NCI-H1092 (cell line): ENCODE data around the gene RC3H2.
"Not testable (repeated sequence)": the region's sequence is repeated elsewhere in the genome, so short reads cannot be mapped to it uniquely, and the experiment has no call there.

ENCODE experiments used
- DNase-seq: peaks from one replicate; lab custom pipeline; 2025; lab: John Stamatoyannopoulos, UW

The RC3H2 gene

DNA sequence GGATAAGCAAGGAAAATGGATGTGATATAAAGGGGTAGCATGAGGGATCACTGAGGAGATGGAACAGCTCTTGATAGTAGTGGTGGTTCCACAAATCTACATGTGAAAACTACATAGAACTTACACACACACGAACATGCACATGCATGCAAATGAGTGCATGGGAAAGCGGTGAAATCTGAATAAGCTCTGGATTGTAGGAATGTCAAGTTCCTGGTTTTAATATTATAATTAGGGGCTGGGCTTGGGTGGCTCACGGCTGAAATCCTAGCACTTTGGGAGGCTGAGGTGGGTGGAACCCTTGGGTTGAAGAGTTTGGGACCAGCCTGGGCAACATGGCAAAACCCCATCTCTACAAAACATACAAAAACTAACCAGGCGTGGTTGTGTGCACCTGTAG, 63.7 kb downstream of the RC3H2 start:
- DNase-seq = no peak

- not testable (repeated sequence) for DNase-seq
These were observed 66.7 kb downstream of the RC3H2 start for GRCh38 chr9:122838441-122838840.

- DNase-seq = no peak
These were observed 67.8 kb downstream of the RC3H2 start for GRCh38 chr9:122837266-122837850.

DNA sequence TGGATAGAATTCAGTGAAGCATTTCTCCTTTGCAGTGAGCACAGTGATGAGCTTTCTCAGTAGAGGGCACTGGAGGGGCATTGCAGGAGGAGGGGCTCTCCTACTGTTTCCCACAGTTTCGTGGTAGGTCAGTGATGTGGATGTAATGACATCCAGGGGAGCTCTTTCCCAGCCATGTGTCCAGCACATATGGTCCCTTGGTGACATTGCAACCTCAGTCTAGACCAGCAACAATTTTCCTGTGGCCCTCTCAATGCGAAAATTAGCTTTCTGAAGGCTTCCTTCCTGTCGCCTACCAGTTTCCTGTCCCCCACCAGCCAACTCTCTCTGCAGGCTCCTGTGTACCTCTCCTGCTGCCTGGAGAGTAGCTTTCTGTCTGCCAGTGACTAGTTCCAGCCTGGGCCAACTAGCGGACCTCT, 69.8 kb downstream of the RC3H2 start:
- no peak for DNase-seq

GRCh38 chr9:122832194-122832593, 73.0 kb downstream of the RC3H2 start:
- DNase-seq = no peak

DNA sequence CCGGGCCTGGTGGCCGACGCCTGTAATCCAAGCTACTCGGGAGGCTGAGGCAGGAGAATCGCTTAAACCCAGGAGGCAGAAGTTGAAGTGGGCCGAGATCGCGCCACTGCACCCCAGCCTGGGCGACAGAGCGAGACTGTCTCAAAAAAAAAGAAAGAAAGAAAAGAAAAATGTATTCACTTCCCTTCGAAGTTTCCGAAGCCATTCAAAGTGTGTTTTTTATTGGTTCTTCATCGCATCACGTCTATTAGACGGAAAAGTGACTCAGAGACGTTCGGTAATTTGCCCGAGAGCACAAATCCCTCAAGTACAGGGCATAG, 76.2 kb downstream of the RC3H2 start:
- DNase-seq = not testable (repeated sequence)

DNA sequence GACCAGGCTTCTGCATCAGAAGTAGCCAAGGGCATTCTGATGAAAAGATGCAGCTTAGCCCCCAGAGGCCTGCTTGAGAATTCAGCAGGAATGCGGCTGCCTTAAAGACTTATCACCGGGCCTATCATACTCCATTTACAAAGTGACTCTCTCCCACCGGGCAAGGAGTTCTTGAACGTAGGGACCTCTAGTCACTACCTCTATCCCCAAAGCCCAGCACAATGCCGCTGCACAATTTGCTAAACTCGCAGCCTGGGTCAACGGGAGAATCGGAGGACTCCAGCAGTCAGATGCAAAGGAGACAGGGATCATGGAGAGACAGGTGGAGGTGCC, 77.4 kb downstream of the RC3H2 start:
- DNase-seq = no peak

GRCh38 chr9:122822938-122823337, 82.2 kb downstream of the RC3H2 start:
- no peak for DNase-seq

DNA sequence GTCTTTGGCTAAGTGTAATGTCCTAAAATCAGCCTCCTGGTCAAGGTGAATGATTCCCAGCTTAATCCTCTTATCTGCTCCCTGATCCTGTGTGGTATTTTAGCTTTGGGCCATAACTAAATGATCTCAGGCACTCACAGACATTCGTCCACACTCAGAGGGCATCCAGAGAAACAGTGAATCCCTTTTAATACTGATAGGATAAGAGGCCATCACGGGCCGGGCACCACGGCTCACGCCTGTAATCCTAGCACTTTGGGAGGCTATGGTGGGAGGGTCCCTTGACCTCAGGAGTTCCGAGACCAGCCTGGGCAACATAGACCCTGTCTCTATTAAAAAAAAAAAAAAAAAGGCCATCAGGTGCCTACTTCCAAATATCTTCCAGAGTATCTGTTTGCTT, 83.1 kb downstream of the RC3H2 start:
- no peak for DNase-seq

GRCh38 chr9:122821278-122821943, 83.7 kb downstream of the RC3H2 start:
- no peak for DNase-seq

- no peak for DNase-seq
These were observed 84.7 kb downstream of the RC3H2 start for GRCh38 chr9:122820490-122820845.

DNA sequence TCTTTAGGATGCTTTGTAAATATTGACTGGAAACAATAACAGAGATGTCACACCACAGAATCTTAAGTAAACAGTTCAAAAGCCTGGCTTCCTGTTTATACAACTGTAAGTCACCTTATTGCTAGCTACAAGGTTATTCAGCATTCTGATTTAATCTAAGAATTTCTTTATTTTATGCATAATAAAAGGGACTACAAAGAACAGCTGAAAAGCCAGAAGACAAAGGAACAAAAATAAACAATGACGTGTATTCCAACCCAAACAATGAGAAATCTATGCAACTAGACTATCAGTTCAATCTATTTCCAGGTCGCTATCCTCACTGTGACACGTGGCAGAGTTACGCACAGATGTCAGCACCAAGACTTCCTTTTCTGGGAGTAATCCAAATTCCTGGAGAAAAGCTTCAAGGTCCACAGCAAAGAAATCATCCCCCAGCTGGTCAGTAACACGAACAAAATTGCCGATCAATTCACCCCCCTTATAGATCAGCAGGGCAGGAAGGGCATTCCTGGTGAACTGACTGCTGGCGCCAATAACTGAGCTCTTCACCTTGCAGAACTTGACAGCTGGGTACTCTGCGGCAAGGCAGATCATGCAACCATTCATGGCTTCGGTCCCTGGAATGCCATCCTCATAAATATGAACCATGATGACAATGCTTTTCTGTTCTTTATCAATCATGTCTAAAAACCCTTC, 85.2 kb downstream of the RC3H2 start:
- no peak for DNase-seq

DNA sequence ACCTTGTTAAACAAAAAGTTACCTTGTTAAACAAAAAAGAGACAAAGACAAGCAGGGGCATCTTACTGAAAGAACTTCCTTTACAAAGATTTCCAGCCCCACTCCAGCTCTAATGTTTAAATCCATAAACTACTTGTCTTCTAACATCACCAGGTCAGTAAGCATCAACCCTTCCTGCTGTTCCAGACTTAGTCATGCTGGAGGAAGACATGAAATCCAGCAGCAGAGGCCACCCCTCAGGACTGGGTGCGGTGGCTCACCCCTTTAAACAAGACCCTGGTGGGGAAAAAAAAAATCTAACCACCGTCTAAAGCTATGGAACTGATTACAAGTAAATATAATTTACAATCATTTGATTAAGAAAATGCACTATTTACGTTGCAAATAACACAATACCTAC, 85.8 kb downstream of the RC3H2 start:
- no peak for DNase-seq

DNA sequence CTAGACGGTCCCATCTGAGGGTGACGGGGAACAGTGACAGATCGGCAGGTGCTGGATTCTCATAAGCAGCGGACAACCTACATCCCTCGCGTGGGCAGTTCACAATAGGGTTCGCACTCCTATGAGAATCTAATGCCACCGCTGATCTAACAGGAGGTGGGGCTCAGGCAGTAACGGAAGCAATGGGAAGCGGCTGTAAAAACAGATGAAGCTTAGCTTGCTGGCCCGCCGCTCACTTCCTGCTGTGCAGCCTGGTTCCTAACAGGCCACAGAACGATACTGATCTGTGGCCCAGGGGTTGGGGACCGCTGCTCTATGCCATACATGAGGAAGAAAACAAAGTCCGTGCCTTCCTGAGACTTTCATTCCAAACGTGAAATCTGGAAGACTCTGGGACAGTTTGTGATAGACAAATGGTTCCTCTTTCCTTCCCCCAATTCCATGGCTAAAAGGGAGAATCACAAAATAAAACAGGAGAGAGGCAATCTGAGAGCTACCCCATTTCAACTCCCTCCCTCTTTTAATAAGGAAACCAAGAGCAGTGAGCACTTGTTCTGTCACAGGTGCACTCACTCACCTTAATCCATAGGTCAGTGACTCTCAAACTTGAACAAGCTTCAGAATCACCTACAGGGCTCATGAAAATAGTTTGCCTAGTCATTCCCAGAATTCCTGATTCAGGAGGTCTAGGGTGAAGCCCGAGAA, 88.8 kb downstream of the RC3H2 start:
- DNase-seq = no peak

- DNase-seq = no peak
These were observed 89.6 kb downstream of the RC3H2 start for GRCh38 chr9:122815544-122815943.

GRCh38 chr9:122814545-122814944, 90.6 kb downstream of the RC3H2 start:
- DNase-seq = no peak

GRCh38 chr9:122812736-122813135, 92.4 kb downstream of the RC3H2 start:
- no peak for DNase-seq

DNA sequence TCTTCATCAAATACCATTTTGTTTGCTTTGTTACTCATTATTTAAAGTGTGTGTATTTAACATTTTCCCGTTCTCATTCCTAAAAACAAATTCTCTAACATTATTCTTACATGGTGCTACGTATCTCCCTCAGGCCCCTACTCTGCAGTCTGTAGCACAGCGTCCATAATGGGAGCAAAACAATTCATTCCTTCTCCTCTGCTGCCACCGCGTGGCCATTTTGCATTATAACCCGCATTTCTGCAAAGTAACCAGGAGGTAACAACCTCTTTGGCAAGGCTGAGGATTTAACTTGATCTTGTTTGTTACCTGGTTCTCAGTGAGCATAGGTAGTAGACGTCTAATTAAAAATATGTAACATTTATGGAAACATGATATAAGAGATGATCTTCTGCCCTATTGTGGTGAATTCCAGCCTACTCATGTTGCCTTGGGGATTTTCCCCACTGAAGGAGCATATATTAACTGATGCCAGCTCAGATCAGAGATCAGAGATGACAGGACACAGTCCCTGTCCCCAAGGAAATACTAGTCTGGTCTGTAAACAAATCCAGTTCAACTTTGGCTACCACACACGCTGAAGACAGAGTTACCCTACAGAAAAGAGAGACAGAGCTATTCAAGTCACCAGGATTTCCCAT, 94.7 kb downstream of the RC3H2 start:
- peak; percentile 60 for DNase-seq

GRCh38 chr9:122809261-122809660, 95.9 kb downstream of the RC3H2 start:
- not testable (repeated sequence) for DNase-seq

- no peak for DNase-seq
These were observed 97.0 kb downstream of the RC3H2 start for GRCh38 chr9:122808141-122808540.

DNA sequence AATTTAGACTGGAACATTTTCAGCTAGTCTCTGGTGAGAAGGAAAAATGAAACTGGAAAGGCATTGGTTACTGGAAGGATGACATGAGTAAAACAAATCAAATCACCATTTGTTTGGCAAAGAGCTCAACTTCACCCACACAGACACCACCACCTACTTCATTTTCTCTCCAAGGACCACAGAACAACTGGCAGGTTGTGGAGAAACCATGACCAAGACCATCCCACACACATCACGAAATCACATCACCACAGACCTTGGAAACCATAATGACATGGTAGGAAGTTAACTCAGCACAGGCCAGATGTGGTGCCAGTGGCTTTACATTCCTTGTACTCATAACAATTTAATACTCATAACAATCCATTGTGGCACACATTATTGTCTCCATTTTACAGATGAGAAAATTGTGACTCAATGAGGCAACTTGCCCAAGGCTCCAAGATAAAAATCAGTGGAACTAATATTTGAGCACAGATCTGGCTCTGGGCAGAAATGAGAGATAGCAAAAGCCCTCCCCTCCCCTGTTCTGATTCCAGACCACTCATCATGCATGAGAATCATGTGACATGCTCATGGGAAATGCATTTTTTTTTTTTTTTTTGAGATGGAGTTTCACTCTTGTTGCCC, 97.8 kb downstream of the RC3H2 start:
- DNase-seq = no peak

DNA sequence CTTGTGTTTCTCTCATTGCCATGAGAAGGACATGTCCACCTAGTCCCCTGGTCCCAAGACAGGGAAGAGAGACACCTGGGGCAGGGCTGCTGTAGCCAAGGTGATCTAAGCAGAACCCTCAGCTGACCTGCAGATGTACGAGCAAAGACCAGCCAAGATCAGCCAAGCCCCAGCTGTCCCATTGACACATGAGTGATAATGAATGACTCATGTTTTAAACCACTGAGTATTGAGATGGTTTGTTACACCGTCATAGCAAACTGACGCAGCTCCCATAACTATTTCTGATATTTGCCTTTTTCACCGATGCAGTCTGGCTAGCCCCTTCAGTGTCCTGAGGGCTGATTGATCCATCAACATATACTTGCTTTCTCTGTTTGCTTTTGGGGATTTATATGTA, 98.5 kb downstream of the RC3H2 start:
- no peak for DNase-seq
